Osteoblast (primary cell): ENCODE data around the gene RAVER2. TPM values are rescaled to one million over a fixed set of nuclear protein-coding genes. Genes with fewer than 3 reads are reported as not detected.
A peak's percentile ranks its signal among the peaks of the same experiment; 100 is the strongest.

ENCODE experiments used
- DNase-seq: peaks from one replicate; pipeline ENCODE4 v3.0.0; 2011; ENCODE audit warnings: low spot score, mixed read lengths; ENCODE audit not compliant: insufficient read length; ENCODE audit errors: missing footprints
- H2AFZ ChIP-seq: 2 replicates; pipeline ENCODE4 v1.6.0; 2011; ENCODE audit warnings: mild to moderate bottlenecking, low read length
- H3K27ac ChIP-seq: 2 replicates; pipeline ENCODE4 v1.5.1; 2011; ENCODE audit warnings: mild to moderate bottlenecking, low read depth, low read length, moderate library complexity
- H3K27me3 ChIP-seq: 2 replicates; pipeline ENCODE4 v1.6.0; 2012; ENCODE audit warnings: mild to moderate bottlenecking, control low read depth, inconsistent platforms, low read length, moderate library complexity; ENCODE audit not compliant: insufficient read depth
- H3K36me3 ChIP-seq: 2 replicates; pipeline ENCODE4 v1.5.1; 2011; ENCODE audit warnings: mild to moderate bottlenecking, low read length, control low read depth, moderate library complexity; ENCODE audit not compliant: insufficient read depth
- H3K4me1 ChIP-seq: 2 replicates; pipeline ENCODE4 v1.5.1; 2011; ENCODE audit warnings: mild to moderate bottlenecking, low read length, control low read depth, moderate library complexity; ENCODE audit not compliant: insufficient read depth
- H3K4me2 ChIP-seq: 2 replicates; pipeline ENCODE4 v1.6.0; 2011; ENCODE audit warnings: mild to moderate bottlenecking, low read length; ENCODE audit not compliant: insufficient read depth
- H3K4me3 ChIP-seq: fragments of 200-600 bp; sonication (generic); 3 replicates; pipeline ENCODE4 v1.5.1; 2012; ENCODE audit warnings: mild to moderate bottlenecking, low read length, inconsistent platforms; ENCODE audit not compliant: insufficient read depth
- H3K79me2 ChIP-seq: 2 replicates; pipeline ENCODE4 v1.6.0; 2012; ENCODE audit warnings: mild to moderate bottlenecking, low read length, control low read depth, inconsistent platforms; ENCODE audit not compliant: insufficient read depth
- H3K9me3 ChIP-seq: 2 replicates; pipeline ENCODE4 v1.5.1; 2011; ENCODE audit warnings: low read depth, low read length, control low read depth
- H4K20me1 ChIP-seq: 2 replicates; pipeline ENCODE4 v1.6.0; 2012; ENCODE audit warnings: mild to moderate bottlenecking, low read length, control low read depth; ENCODE audit not compliant: insufficient read depth
- CTCF ChIP-seq: IDR thresholded peaks from 2 replicates; pipeline ENCODE4 v1.5.1; 2011; ENCODE audit warnings: mild to moderate bottlenecking, low read depth, low read length, moderate library complexity; ENCODE audit errors: extremely low read depth
- total RNA-seq: library from RNA; depleted of rRNA; stranded (reverse); fragments of >200 nt; gene quantifications from 2 replicates; pipeline ENCODE4 v1.2.3, GENCODE V29; 2012

The RAVER2 gene
- total RNA-seq, 1 donor, result 17.4 TPM

DNA sequence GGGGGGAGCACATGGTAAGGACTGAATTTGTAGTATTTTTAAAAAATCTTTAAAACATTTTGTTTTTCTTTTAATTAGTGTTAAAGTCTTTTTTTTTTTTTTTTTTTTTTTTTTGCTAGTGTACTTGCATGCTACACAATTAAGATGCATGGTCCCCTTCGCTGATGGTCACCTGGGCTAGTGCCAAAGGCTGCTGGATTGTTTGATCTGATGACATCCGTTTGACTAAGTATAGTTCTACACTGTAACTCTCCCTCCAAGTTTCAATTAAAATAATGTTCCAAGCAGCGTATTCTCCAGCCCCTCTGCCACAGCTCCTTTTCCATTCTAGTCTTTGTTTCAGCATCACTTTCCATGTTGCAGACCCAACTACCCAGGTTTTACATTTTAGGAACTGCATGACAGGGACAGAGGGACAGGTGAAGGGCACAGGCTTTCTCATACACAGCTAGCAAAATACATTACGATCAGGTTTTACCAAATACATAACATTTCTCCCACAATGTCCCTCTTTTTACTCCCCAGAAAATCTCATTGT, 852 bp upstream of the RAVER2 start:
- Histone ChIP-seq H3K36me3 (no peaks in the 10 kb centered on the region), H3K4me2 (peak overlapping the region; percentile 91), H3K27ac (no peak overlapping the region), H3K79me2 (no peaks in the 10 kb centered on the region), H2AFZ (peak overlapping the region; percentile 73), H3K27me3 (no peaks in the 10 kb centered on the region), H4K20me1 (no peaks in the 10 kb centered on the region), H3K4me3 (peak overlapping the region; percentile 80), H3K9me3 (no peaks in the 10 kb centered on the region), H3K4me1 (peaks cover 5% of the 10 kb centered on the region)
- TF ChIP-seq CTCF, result no peak
- no peak for DNase-seq

DNA sequence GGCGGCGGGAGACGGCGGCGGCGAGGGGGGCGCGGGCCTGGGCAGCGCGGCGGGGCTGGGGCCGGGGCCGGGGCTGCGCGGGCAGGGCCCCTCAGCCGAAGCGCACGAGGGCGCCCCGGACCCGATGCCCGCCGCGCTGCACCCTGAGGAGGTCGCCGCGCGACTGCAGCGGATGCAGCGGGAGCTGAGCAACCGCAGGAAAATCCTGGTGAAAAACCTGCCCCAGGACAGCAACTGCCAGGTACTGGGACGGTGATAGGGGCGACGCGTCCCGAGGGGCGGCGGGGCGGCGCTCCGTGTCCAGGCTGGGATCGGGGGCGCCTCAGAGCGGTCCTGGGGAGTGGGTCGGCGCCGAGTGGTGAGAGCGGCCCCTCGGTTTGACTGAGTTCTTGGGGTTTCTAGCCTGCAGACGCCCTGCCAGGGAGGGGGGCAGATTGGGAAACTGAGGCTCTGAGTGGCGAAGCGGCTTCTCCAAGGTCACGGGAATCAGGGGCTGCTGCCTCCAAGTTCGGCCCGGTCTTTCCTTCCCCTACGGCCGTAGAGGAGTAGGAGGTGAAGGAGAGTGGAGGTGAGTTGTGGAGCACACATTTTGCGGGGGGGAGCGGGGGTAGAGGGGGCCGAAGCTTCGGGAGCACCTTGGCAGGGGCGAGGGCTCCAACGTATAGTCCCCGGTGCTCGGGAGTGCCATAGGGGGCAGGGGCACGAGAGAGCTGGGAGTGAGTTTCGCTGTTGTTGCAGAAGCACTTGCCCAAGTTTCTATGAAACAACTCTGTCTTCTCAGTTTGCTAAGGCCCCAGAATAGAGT, 508 bp downstream of the RAVER2 start:
- no peak for TF ChIP-seq CTCF
- H3K27me3 ChIP-seq, result no peaks in the 10 kb centered on the region
- peaks cover 5% of the 10 kb centered on the region for H3K4me1 ChIP-seq
- peak; percentile 87 for DNase-seq
- peak overlapping the region; percentile 91 for H3K4me2 ChIP-seq
- H3K4me3 ChIP-seq, result peak overlapping the region; percentile 80
- H3K36me3 ChIP-seq, result no peaks in the 10 kb centered on the region
- peak overlapping the region; percentile 85 for H2AFZ ChIP-seq
- H3K79me2 ChIP-seq, result no peaks in the 10 kb centered on the region
- H3K9me3 ChIP-seq, result no peaks in the 10 kb centered on the region
- H4K20me1 ChIP-seq, result no peaks in the 10 kb centered on the region
- H3K27ac ChIP-seq, result no peak overlapping the region

DNA sequence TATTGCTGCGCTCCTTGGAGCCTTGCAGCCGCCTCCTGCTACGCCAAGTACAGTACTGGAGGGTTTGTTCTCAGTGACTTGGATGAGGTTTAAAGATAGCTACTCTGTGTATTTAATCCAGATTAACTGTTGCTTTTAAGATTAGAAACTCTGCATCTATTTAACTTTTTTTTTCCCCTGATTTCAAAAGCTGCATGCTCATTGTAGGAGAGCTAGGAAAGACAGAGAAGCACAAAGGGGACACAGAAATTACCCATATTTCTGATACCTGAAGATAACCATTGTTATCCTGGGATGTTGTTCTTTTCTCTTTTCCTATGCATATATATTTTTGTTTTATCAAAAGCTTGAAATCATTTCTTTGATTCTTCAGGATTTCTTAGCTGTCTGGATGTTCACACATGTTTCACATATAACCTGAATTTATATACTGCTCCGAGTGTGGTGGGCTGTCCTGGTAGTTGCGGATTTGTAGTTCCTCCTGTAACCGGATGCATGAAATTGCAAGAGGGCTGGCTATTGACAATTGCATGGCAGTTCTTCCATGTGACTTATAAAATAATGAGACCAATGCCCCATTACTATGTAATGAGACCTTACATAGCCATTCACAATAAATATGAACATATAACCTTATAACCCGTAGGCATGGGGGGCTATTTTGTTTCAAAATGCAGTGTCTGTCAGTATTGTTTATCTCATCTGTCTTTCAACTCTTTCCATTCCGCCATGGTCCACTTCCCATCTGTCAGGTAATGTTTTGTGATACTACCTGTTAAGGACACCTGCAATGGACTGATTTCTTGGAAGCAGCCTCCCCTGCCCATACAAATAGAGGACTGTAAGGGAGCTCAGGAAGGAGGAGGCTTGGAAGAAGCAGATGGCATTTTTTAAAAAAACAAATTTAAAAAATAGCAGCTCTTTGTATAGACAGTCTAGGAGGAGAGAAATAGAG, 1.4 kb downstream of the RAVER2 start:
- Histone ChIP-seq H3K27ac (no peak overlapping the region), H3K4me2 (peak overlapping the region; percentile 91), H3K27me3 (no peaks in the 10 kb centered on the region), H4K20me1 (no peaks in the 10 kb centered on the region), H3K9me3 (no peaks in the 10 kb centered on the region), H3K36me3 (no peaks in the 10 kb centered on the region), H2AFZ (peak overlapping the region; percentile 85), H3K79me2 (no peaks in the 10 kb centered on the region), H3K4me3 (peak overlapping the region; percentile 80), H3K4me1 (peaks cover 5% of the 10 kb centered on the region)
- no peak for TF ChIP-seq CTCF
- DNase-seq, result no peak
